Lung (tissue), 12 donors: ENCODE data around the gene SPTBN1. TPM values are rescaled to one million over a fixed set of nuclear protein-coding genes. Genes with fewer than 3 reads are reported as not detected.

Source experiments
- ATAC-seq: fragments of 200-7000 bp; cut with Tn5 transposase; one replicate; pipeline ENCODE4 v1.9.1; 2020; ENCODE audit warnings: moderate number of reproducible peaks; ENCODE audit not compliant: insufficient read depth, low FRiP score
- DNase-seq, 3 donors: peaks; one replicate each; pipeline ENCODE4 v3.0.0-alpha.2; 2013 to 2017
- H3K27ac ChIP-seq, 2 donors: one replicate each; pipeline ENCODE4 v1.5.1; 2013; ENCODE audit warnings: mild to moderate bottlenecking in 2 of 2, moderate library complexity in 2 of 2, control low read depth in 1 of 2, inconsistent platforms in 1 of 2, low read depth in 1 of 2, low read length in 1 of 2
- H3K27me3 ChIP-seq, 3 donors: one replicate each; pipeline ENCODE4 v1.5.1; 2013; ENCODE audit warnings: low read length in 2 of 3; ENCODE audit not compliant: control insufficient read depth in 3 of 3, insufficient read depth in 3 of 3
- H3K36me3 ChIP-seq, 4 donors: one replicate each; pipeline ENCODE4 v1.5.1; 2013; ENCODE audit warnings: low read length in 4 of 4, mild to moderate bottlenecking in 1 of 4, moderate library complexity in 1 of 4; ENCODE audit not compliant: control insufficient read depth in 4 of 4, insufficient read depth in 4 of 4
- H3K4me1 ChIP-seq, 5 donors: one replicate each; pipeline ENCODE4 v1.5.1; 2013; ENCODE audit warnings: low read length in 5 of 5, mild to moderate bottlenecking in 2 of 5, moderate library complexity in 1 of 5; ENCODE audit not compliant: control insufficient read depth in 5 of 5, insufficient read depth in 5 of 5
- H3K4me3 ChIP-seq: one replicate; pipeline ENCODE4 v1.5.1; 2013; ENCODE audit warnings: mild to moderate bottlenecking, control low read depth, moderate library complexity
- H3K9ac ChIP-seq, 2 donors: one replicate each; pipeline ENCODE4 v1.5.1; 2013; ENCODE audit warnings: low read length in 2 of 2, control low read depth in 1 of 2; ENCODE audit not compliant: insufficient read depth in 1 of 2
- H3K9me3 ChIP-seq, 4 donors: one replicate each; pipeline ENCODE4 v1.5.1; 2013; ENCODE audit warnings: low read length in 3 of 4, mild to moderate bottlenecking in 1 of 4, moderate library complexity in 1 of 4; ENCODE audit not compliant: control insufficient read depth in 4 of 4, insufficient read depth in 3 of 4
- CTCF ChIP-seq: IDR thresholded peaks from 2 replicates; pipeline ENCODE4 v1.5.1; 2012; ENCODE audit warnings: mild to moderate bottlenecking; ENCODE audit errors: control extremely low read depth, extremely low read depth
- WGBS, 2 donors: extraction: QIAGEN DNeasy Blood & Tissue Kit; methylation state at CpG; one replicate each; pipeline ENCODE4 v1.1.7; 2013; 5-methylcytosine and 5-hydroxymethylcytosine counted together
- polyA plus RNA-seq, 2 donors: library from polyadenylated mRNA; stranded (reverse); fragments of 200-250 nt; gene quantifications; one replicate each; pipeline ENCODE4 v1.2.1, GENCODE V29; 2013
- total RNA-seq, 2 donors: library from RNA; depleted of rRNA in 1 of 2; stranded (reverse); fragments of >200 nt in 1 of 2; gene quantifications; one replicate each; pipeline ENCODE4 v1.2.1, GENCODE V29; 2014 to 2021
- donor health status: control.
- donor health status: control.
- donor health status: Bipolar disorder and iron deficiency.
- donor health status: healthy.
- donor health status: DM: yes; HTN: yes; CAD: no.

The SPTBN1 gene
- total and polyA plus RNA-seq, 4 donors, result 89.4 to 715 (median 275) TPM

DNA sequence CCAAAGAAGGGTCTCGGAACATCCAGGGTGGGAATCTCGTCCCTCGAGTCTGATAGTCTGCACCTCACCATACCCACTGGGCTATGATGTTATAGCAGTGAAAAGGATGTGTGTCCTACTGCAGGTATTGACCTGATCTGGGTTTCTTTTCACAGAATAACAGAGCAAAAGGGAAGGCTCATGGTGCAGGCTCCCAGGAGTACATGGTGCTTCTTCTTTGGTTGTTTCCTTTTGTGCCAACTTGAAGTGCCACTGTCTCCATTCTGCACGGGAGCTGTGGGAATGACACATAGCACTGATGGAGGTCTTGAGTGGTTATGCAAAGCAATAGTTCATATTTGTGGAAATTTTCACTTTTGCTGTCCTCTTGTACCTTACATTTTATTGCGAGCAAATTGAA, 195.2 kb downstream of the SPTBN1 start:
- Histone ChIP-seq H3K27ac (no peak overlapping the region), H3K27me3 (no peaks in the 10 kb centered on the region), H3K9ac (no peak overlapping the region), H3K4me1 (no peaks in the 10 kb centered on the region), H3K4me3 (no peak overlapping the region), H3K9me3 (no peaks in the 10 kb centered on the region), H3K36me3 (peaks cover 51 to 90% (median 73%) of the 10 kb centered on the region in 4 donors)
- WGBS, 2 donors, result 83 to 91% methylated on average over 5 of the region's 5 CpGs
- no peak for DNase-seq
- no peak for ATAC-seq
- TF ChIP-seq CTCF, result no peak

DNA sequence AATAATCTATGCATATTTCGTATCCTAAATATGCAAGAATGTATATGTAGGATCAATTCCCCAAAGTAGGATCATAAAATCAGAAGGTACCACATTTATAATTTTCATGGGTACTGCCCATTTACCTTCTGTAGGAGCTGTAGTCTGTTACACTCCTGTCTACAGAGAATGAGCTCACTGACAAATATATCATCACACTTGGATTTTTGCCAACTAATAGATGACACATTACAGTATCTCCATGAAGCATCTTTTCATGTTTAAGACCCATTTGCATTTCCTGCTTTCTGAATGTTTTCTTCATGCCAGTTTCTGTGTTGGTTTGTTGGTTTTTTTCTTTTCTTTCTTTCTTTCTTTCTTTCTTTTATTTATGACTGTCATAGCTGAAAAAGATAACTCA, 196.4 kb downstream of the SPTBN1 start:
- no peaks in the 10 kb centered on the region for H3K9me3 ChIP-seq

DNA sequence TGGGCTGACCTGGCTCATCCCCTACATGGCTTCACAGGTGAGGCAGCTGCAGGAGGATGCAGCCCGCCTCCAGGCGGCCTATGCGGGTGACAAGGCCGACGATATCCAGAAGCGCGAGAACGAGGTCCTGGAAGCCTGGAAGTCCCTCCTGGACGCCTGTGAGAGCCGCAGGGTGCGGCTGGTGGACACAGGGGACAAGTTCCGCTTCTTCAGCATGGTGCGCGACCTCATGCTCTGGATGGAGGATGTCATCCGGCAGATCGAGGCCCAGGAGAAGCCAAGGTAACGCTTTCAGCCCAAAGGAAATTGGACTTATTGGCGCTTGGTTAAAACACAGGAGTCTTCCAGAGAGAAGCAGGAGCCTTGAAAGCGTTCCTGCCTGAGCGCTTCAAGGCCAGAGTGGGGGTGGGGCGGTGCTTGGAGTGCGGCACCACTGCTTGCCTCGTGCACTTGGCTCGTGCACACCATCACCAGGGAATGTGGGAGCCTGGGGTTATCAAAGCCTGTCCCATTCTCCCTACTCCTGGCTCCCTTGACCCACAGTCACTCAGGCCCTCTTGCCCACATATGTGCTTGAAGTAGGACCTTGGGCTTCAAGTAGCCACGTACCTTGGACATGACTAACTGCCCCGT, 197.6 kb downstream of the SPTBN1 start:
- ATAC-seq (no peak), DNase-seq (no peak)
- Histone ChIP-seq H3K27ac (no peak overlapping the region), H3K27me3 (no peaks in the 10 kb centered on the region), H3K9ac (no peak overlapping the region), H3K4me1 (no peaks in the 10 kb centered on the region), H3K9me3 (no peaks in the 10 kb centered on the region), H3K4me3 (no peak overlapping the region), H3K36me3 (peaks cover 50 to 90% (median 71%) of the 10 kb centered on the region in 4 donors)
- no peak for TF ChIP-seq CTCF
- WGBS, 2 donors, result 95 to 97% methylated on average over 26 of the region's 26 CpGs

More for the DNA sequence above, 196.4 kb downstream of the SPTBN1 start:
- ATAC-seq (no peak), DNase-seq (no peak)
- Histone ChIP-seq H3K36me3 (peaks cover 48 to 88% (median 72%) of the 10 kb centered on the region in 4 donors), H3K4me1 (no peaks in the 10 kb centered on the region), H3K27me3 (no peaks in the 10 kb centered on the region), H3K9ac (no peak overlapping the region), H3K27ac (no peak overlapping the region), H3K4me3 (no peak overlapping the region)
- no peak for TF ChIP-seq CTCF
- WGBS, 2 donors, result 93 to 96% methylated on average over 1 of the region's 1 CpG
